NCI-H446 treated with DMSO at 0.1 percent for 48 hours (cell line): ENCODE measurements around the gene OOSP4B.
"Not testable (repeated sequence)": the region's sequence is repeated elsewhere in the genome, so short reads cannot be mapped to it uniquely, and the experiment has no call there.

Source experiments
- DNase-seq: peaks from one replicate; lab custom pipeline; 2025; lab: John Stamatoyannopoulos, UW

The OOSP4B gene

DNA sequence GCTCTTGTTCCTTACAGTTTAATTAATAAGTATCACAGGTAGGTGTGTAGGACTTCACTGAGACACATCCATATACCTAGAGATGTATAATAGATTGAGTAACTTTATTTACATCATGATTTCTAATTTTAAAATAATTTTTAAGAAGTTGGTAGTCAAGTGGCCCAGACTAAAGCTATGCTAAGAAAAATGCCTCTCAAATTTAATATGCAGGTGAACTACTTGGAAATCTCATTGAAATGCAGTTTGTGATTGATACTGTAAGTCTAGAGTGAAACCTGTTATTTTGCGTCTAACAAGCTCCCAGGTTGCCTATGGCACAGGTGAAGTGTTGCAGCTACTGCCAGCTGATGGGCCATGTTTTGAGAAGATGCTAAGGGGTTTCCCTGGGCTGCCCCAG lies at the start of gene OOSP4B:
Gene OOSP4B (plus strand): TSS at position 301 of the 400 bp plus-strand sequence.
- no peak for DNase-seq

DNA sequence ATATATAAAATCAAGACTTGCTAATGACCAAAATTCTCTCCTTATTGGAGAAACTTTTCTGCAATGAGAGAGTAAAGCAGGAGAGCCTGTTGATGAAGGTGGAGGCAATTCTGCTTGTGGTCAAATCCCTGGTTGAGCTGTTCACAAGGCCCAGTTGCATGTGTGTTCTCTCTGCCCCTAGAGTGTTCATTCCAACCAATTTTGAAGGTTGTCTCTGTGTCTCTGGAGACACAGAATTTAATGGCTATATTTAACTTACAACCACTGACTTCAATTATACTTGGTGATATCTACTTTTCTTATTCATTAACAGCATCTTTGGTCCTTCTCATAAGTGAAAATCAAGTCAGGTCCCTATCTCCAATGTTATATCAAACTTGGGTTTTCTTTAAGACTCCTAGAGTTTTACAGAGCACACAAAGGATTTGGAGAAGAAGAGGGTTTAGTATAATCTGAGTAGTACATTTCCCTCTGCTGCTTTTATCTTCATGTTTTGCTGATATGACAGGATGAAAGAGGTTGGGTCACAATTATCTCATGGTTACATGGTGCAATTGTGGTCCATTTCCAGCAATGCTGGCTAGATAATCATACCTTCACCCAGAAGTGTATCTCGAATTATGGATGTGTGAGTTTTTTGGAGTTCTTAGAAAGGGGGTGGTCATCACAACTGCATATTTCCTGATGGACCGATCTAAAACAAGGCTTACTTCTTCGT lies 49.1 kb upstream of the OOSP4B start:
- DNase-seq, result no peak

DNA sequence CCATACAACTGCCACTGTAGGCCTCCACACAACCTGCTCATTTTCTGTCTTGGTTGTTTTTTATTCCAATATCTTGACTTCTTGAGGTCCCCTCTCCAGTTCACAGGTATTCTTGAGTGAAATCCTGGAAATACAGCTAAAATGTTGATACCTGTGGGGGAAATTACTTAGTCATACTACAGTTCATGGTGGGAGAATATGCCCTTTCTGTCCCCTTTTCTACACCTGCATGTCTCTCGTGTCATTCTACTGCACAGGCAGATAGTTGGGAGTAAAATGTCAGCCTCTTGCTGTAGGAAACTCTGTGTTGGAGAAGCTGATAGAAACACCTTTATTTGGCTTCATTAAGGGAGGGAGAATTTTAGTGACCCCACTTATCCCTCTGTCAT lies 48.6 kb upstream of the OOSP4B start:
- no peak for DNase-seq

DNA sequence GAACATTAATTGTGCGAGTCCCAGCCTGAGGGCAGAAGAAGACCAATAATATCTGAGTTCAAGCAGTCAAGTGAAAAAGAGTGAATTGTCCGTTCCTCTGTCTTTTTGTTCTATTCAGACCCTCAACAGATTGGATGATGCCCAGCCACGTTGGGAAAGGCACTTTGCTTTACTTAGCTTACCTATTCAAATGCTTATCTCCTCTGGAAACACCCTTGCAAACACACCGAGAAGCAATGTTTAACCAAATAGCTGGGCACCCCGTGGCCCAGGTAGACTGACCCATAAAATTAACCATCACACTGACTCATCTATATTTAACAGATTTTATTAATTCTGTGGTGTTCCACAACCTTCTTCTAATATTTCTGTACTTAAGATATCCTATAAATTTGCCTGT lies 43.9 kb upstream of the OOSP4B start:
- no peak for DNase-seq

DNA sequence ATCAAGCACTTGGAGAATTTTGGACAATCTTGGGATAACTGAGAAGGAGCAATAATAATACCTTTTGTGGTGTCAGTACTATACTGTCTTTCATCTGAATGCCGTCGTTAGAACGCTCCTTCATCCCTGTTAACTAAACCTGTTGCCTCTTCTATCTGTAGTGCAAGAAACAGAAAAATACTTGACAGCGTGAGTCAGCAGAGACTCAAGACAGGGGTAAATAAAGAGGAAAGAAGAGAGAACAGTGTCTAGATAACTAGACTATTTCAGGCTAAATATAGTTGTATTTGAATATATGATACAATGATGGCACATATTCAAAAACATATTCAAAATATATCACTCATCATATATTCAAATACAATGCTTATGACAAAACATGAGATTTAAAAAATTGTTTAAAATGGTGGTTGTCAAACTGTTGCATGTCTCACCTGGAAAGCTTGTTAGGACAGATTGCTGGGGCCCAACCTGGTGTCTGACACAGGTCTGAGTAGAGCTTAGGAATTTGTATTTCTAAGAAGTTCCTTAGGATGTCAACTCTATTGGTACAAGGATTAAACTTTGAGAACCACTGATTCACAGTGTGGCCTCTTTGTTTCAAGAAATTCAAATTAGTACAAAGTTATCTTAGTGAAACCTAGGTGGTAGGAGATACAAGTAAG lies 35.7 kb upstream of the OOSP4B start:
- no peak for DNase-seq

DNA sequence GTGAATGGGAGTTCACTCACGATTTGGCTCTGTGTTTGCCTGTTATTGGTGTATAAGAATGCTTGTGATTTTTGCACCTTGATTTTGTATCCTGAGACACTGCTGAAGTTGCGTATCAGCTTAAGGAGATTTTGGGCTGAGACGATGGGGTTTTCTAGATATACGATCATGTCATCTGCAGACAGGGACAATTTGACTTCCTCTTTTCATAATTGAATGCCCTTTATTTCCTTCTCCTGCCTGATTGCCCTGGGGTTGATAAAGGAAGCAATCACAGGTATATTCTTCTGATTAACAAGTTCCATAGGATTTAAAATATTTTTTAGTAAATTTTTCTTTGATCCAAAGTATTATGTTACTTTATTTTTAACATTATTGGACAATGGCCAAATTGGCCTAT lies 34.9 kb upstream of the OOSP4B start:
- DNase-seq, result not testable (repeated sequence)

DNA sequence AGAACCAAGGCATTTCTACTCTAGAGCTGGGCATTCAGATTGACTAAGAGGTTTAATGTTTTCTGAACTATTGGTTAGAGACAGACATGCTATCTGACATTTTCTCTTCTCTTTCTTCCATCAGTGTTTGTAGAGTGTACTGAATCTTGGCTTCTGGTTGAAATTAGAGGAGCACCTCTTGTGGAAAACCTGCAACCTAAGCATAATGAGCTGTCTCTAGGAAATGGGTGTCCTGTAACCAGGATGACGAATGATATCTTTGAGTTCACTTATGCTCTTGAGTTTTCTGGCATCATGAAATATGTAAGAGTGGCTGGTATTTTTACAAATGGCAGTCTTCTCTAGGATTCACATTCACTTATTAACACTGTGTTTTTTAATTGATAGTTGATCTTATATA lies 33.8 kb upstream of the OOSP4B start:
- no peak for DNase-seq

DNA sequence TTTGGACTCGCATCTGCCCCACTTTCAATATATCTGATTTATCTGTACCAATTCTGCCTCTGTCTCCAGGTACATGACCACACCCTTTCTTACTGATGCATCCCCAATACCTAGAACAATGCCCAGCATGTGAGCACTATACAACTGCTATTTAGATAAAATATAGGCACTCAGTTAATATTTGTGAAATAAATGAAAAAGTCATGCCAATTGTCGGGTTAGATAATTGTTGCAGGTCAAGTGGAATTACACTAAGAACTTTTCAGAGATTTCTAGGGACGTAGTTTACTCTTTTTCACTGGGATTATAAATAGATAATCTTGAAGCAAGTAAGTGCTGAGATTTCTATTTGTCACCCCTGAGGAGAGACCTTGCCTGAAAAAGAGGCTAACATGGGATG lies 32.6 kb upstream of the OOSP4B start:
- no peak for DNase-seq

DNA sequence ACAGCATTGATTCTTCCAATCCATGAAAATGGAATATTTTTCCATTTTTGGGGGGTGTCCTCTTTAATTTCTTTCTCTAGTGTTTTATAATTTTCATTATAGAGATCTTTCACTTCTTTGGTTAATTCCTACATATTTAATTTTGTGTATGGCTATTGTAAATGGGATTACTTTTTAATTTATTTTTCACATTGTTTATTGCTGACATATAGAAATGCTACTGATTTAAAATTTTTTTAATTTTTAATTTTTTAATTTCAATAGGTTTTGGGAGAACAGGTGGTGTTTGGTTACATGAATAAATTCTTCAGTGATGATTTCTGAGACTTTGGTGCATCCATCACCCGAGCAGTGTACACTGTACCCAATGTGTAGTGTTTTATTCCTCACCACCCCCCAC lies 26.6 kb upstream of the OOSP4B start:
- DNase-seq, result no peak

DNA sequence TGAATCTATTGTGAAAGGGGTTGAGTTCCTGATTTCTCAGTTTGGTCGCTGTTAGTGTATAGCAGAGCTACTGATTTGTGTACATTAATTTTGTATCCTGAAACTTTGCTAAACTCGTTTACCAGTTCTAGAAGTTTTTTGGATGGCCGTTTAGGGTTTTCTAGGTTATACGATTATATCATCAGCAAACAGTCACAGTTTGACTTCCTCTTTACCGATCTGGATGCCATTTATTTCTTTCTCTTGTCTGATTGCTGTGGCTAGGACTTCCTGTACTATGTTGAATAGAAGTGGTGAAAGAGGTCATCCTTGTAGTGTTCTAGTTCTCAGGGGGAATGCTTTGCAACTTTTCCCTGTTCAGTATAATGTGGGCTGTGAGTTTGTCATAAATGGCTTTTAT lies 24.6 kb upstream of the OOSP4B start:
- no peak for DNase-seq

DNA sequence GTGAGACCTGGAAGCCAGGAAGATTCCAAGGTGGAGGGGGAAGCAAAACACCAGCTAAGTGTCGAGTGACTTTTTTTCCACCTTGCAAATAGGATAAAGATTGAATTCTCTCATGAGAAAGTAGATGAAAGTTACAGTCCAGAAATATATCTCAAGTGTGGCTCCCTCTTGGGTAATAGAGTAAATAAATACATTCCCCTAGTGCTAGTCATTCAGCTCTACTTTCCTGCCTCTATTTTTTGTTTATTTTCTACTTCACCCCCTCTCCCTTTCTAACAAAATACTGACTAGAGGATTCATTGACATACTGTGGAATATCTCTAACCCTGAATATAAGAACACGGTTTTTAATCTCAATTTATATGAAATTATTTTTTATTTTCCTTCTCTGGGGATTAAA lies 19.2 kb upstream of the OOSP4B start:
- no peak for DNase-seq

DNA sequence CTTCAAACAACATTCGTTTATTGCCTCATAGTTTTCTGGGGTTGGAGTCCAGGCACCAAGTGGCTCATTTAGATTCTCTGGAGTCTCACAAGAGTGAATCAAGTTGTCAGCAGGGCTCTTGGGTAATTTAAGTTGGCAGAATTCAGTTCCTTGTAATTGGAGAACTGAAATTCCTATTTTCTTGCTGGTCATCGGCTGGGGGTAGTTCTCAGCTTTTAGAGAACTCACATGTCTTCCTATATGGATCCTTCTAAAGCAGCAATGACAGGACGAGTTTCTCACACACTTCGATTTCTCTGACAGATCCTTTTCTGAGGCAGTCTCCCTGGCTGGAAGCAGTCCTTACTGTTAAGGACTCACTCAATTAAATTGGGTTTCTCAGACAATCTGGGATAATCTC lies 17.3 kb upstream of the OOSP4B start:
- no peak for DNase-seq

DNA sequence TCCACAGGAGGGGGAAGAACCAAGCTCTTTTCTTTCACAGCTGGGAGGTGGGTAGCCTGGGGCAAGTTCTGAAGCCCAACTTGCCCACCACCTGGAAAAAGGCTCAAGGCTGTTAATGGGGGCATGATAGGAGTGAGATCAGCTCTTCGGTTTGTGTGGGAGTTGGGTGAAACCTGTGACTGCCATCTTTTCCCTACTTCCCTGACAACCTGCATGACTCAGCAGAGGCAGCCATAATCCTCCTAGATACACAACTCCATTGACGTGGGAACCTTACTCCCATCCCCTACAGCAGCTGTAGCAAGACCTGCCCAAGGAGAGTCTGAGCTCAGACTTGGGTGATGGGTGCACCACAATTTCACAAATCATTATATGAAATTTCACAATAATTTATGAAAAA lies 13.3 kb upstream of the OOSP4B start:
- DNase-seq, result no peak

DNA sequence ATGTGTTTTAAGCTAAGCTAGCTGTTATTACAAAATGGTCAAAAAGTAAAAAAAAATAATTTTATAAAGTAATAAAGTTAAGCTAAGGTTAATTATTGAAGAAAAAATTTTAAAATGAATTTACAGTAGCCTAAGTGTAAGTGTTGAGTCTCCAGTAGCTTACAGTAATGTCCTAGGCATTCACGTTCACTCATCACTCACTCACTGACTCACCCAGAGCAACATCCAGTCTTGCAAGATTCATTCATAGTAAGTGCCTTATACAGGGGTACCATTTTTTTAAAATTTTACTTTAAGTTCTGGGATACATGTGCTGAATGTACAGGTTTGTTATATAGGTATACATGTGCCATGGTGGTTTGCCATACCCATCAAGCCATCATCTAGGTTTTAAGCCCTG lies 11.6 kb upstream of the OOSP4B start:
- no peak for DNase-seq

DNA sequence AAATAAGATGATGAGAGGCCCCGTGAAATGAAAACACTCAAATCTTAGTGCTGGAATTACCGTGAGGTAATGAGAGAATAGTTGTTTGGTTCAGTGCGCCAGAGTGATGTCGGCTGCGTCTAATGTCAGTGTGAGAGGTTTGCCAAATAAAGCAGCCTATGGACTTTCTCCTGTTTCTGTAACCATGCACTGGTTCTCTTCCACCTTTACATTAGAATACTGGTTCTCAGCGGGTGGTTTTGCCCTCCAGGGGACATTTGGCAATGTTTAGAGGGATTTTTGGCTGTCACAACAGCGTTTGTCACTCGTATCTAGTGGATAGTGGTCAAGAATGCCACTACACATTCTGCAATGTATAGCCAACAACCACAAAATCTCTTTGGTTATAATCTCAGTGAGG lies 1.1 kb downstream of the OOSP4B start:
- DNase-seq, result no peak

DNA sequence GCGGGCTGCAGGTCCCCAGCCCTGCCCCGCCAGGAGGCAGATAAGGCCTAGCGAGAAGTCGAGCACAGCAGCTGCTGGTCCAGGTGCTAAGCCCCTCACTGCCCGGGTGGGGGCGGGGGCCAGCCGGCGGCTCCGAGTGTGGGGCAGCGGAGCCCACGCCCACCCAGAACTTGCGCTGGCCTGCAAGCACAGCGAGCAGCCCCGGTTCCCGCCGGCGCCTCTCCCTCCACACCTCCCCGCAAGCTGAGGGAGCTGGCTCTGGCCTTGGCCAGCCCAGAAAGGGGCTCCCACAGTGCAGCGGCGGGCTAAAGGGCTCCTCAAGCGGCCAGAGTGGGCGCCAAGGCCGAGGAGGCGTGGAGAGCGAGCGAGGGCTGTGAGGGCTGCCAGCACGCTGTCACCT lies 3.4 kb downstream of the OOSP4B start:
- not testable (repeated sequence) for DNase-seq

DNA sequence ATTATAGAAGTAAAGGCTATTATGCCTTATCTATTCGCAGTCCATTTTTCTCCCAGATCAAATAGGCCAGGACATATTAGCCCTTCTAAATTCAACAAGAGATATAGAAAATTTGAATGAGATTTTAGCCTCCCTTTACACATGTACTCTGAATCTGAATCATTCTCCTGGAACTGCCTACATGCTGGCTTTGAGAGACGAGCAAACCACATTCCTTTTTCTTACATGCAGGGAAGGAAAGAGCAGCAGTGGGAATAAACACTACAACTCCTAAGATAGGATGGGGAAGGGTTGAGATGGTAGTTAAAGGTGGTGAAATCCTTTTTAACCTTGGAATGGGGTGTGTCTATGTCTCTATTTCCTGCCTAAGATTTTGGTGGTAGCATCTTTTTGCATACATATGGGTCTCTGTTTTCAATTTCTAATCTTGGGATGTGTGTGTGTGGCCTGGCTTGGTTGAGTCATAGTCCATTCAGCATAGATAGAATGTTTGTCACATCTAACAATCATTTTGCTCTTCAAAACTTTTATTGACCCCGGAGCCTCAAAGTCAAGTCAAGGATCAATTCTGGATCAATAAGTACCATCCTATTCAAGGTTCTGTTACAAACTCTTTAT lies 12.1 kb downstream of the OOSP4B start:
- no peak for DNase-seq

DNA sequence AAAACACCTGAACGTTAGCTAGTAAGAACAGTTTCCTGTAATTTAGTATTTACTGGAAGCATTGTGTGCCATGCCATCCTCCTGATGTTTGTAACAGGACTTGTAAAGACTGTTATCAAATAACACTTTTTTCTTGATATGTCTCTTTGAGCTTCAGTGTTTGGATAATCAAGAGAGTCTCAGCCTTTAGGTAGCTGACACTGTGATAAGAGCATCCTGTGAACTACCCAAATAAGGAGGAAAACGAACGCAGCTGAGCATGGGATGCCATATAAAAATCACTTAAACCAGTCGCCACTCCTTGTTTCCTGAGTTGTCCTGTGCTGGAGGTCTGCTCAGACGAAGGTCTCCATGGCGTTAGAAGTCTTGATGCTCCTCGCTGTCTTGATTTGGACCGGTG lies 23.1 kb downstream of the OOSP4B start, which contains the start of gene OOSP2:
Gene OOSP2 (plus strand): TSS at position 301 of the 400 bp plus-strand sequence. CDS start 51 bp downstream, at position 352.
- no peak for DNase-seq

DNA sequence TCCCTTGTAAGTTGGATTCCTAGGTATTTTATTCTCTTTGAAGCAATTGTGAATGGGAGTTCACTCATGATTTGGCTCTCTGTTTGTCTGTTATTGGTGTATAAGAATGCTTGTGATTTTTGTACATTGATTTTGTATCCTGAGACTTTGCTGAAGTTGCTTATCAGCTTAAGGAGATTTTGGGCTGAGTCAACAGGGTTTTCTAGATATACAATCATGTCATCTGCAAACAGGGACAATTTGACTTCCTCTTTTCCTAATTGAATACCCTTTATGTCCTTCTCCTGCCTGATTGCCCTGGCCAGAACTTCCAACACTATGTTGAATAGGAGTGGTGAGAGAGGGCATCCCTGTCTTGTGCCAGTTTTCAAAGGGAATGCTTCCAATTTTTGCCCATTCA lies 33.4 kb downstream of the OOSP4B start:
- not testable (repeated sequence) for DNase-seq

DNA sequence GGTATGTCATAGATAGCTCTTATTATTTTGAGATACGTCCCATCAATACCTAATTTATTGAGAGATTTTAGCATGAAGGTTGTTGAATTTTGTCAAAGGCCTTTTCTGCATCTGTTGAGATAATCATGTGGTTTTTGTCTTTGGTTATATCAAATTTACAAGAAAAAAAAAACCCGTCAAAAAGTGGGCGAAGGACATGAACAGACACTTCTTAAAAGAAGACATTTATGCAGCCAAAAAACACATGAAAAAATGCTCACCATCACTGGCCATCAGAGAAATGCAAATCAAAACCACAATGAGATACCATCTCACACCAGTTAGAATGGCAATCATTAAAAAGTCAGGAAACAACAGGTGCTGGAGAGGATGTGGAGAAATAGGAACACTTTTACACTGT lies 33.9 kb downstream of the OOSP4B start:
- DNase-seq, result not testable (repeated sequence)

DNA sequence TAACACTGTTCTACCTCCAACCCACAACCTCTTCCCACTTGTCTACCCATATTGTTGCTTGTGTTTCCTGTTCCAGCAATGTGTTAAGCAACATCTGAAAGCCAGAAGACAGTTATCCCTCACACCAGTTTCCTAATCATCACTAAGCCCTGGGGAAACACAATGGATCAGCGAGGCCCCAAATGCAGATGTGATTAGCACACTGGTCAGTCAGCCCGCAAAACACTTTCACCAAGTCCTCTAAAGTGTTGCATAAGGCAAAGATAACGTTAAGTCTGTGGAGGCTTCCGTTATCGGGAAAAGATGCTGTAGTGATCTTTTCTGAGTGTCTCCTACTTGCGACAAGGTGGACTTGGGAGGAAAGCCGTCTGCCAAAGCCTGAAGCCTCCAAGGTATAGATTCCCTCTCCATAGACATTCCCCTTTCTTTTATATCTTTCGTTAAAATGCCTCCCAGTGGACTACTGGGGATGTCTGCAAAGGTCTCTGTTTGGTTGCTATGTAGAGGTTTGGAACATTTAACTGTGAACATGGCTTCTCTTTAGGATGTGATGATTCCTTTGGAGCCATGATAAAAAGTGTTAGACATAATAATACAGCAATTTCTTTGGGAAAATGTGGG lies 39.5 kb downstream of the OOSP4B start, which contains the start of gene MS4A3:
Gene MS4A3 (plus strand): TSS at position 317 of the 621 bp plus-strand sequence. CDS start 4,496 bp downstream, outside the sequence.
- no peak for DNase-seq

DNA sequence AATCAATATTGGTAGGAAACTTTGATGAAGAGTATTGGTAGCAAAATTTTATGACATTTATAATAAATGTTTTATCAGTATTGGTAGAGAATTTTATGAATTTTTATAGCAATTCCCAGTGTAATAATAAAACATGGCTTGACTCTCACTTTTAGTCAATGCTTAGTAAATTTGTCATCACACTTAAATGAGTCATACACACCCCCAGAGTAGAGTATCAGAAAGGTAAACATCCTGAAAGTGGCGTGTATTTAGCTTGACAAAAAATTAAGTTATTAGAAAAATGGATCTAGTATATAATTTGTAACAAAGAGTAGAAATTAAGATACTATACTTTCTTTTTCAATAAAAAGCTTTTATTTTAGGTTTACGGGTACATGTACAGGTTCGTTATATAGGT lies 42.1 kb downstream of the OOSP4B start:
- DNase-seq, result no peak
